BJ (cell line): ENCODE measurements around the gene C8B. TPM values are rescaled to one million over a fixed set of nuclear protein-coding genes. Genes with fewer than 3 reads are reported as not detected.

Experiments used
- CTCF ChIA-PET: fragments of 350-600 bp; formaldehyde crosslinking; extraction: SDS; loops from one replicate; lab custom pipeline; 2021; ENCODE audit warnings: antibody characterized with exemption, inconsistent platforms; lab: Yijun Ruan, JAX
- POLR2A ChIA-PET: fragments of 300-600 bp; sonication (Branson Sonifier 250); formaldehyde crosslinking; extraction: SDS; loops from one replicate; lab custom pipeline; 2021; ENCODE audit warnings: antibody characterized with exemption; lab: Charles Lee
- DNase-seq: peaks from one replicate; pipeline ENCODE4 v3.0.0-alpha.2; 2011; ENCODE audit warnings: low read depth
- H3K27me3 ChIP-seq: 2 replicates; pipeline ENCODE4 v1.6.0; 2011; ENCODE audit warnings: low read length; ENCODE audit not compliant: control insufficient read depth, insufficient read depth
- H3K36me3 ChIP-seq: 2 replicates; pipeline ENCODE4 v1.5.1; 2011; ENCODE audit warnings: low read length; ENCODE audit not compliant: control insufficient read depth, insufficient read depth
- H3K4me3 ChIP-seq: 2 replicates; pipeline ENCODE4 v1.5.1; 2011; ENCODE audit warnings: low read depth, mild to moderate bottlenecking, control low read depth, low read length
- polyA plus RNA-seq: library from polyadenylated mRNA; depleted of rRNA; stranded (reverse); fragments of >200 nt; gene quantifications from 2 replicates; pipeline ENCODE4 v1.2.3, GENCODE V29; 2011
- TF ChIP-seq, protein P1 (sequence below): IDR thresholded peaks from 2 replicates; pipeline ENCODE4 v1.5.1; 2011; ENCODE audit warnings: low read depth, mild to moderate bottlenecking, control low read depth, inconsistent platforms, low read length, moderate library complexity; ENCODE audit not compliant: insufficient read depth

C8B gene
- polyA plus RNA-seq, 1 experiment, result not detected

DNA sequence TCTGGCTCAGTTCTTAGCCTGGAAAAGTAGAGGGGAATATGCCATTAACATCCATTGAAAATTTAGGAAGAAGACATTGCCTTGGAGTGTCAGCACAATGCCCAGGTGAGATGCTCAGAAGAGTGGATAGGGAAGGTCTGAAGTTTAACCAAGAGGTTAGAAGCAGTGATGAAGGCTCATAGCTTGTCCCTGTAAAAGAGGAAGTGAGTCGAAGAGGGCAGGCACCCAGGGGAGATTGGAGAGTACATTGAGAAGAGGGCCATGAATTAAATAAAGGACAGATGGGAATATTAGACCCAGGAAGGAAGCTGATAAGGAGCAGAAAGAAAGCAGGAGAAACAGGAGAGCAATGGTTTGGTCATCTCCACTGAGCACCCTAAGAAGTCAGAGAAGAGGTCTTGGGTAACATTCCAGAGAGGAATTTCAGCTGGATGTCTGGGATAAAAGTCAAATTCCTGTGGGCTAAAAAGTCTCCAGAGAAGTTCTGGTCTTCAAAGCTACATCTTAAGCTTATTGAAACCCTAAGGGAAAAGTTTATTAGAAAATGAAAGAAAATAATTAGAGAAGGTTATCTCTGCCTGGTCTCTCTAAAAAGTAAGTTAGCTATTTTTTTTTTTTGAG is 17.3 kb downstream of the C8B start:
- ChIA-PET CTCF (interaction anchor here (0.7 kb wide), 2 partner anchors 25 to 26 kb away, joined by 3 to 5 read pairs; no protein-coding TSS in a partner anchor), POLR2A (no interaction called here)
- no peak for DNase-seq
- H3K36me3 ChIP-seq, result no peaks in the 10 kb centered on the region
- TF ChIP-seq, protein P1, sequence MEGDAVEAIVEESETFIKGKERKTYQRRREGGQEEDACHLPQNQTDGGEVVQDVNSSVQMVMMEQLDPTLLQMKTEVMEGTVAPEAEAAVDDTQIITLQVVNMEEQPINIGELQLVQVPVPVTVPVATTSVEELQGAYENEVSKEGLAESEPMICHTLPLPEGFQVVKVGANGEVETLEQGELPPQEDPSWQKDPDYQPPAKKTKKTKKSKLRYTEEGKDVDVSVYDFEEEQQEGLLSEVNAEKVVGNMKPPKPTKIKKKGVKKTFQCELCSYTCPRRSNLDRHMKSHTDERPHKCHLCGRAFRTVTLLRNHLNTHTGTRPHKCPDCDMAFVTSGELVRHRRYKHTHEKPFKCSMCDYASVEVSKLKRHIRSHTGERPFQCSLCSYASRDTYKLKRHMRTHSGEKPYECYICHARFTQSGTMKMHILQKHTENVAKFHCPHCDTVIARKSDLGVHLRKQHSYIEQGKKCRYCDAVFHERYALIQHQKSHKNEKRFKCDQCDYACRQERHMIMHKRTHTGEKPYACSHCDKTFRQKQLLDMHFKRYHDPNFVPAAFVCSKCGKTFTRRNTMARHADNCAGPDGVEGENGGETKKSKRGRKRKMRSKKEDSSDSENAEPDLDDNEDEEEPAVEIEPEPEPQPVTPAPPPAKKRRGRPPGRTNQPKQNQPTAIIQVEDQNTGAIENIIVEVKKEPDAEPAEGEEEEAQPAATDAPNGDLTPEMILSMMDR, result no peak
- no peak overlapping the region for H3K4me3 ChIP-seq
- H3K27me3 ChIP-seq, result no peaks in the 10 kb centered on the region

DNA sequence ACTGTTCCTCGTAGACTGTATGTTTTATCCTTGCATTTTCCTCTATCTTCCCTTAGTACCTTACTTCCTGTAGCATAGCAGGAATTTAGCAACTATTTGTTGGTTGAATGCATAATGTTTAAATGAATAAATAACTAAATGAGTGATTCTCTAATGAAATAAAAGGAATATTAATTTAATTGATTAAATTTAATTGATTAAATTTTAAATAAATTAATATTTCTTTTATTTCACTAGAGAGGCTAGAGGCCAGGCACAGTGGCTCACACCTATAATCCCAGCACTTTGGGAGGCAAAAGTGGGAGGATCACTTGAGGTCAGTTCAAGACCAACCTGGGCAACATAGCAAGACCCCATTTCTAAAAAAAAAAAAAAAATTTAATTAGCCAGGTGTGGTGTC is 25.8 kb downstream of the C8B start:
- POLR2A ChIA-PET, result no interaction called here

DNA sequence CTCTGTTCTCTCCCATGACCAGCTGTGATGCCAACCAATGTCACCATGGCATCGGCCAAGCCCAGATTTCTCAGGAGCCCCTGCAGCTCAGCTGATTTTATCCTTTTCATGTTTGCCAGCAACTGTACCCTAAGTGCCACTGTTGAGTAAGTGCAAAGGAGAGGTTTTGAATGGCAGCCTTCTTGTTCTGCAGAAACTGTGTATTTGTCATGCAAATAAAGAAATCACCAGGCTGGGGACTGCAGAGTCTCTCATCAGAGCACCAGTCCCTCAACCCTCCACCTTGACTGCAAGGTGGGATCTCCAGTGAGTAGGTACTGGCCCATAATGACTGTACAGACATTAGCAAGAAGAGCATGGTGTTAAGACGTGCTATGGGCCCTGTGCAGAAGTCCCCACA is 26.6 kb downstream of the C8B start:
- no peak overlapping the region for H3K4me3 ChIP-seq

More for the DNA sequence above, 25.8 kb downstream of the C8B start:
- H3K4me3 ChIP-seq, result no peak overlapping the region
- no peaks in the 10 kb centered on the region for H3K27me3 ChIP-seq
- no peaks in the 10 kb centered on the region for H3K36me3 ChIP-seq
- TF ChIP-seq, protein P1, result no peak
- CTCF ChIA-PET, result no interaction called here
- no peak for DNase-seq

DNA sequence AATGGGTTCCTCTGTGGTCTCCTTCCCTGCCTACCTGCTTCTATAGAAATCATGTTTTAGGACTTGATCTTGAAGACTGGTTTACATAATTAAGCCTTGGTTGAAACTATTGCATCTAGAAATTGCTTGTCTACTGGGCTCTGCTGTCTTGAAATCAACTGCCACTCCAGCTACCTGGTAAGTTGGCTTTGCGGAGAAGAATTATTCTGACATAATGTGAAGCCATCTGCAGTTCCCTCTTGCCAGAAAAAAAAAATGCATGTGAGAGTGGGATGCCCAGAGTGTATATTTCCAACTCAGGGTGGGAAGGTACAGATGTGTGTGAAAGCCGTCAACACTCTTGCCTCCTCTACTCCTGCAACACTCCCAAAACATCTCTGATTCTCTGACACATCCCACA is 27.2 kb downstream of the C8B start:
- POLR2A ChIA-PET, result no interaction called here
- DNase-seq, result no peak
- H3K36me3 ChIP-seq, result no peaks in the 10 kb centered on the region
- TF ChIP-seq, protein P1, result no peak
- CTCF ChIA-PET, result no interaction called here
- H3K4me3 ChIP-seq, result no peak overlapping the region
- H3K27me3 ChIP-seq, result no peaks in the 10 kb centered on the region

More for the DNA sequence above, 26.6 kb downstream of the C8B start:
- no peak for DNase-seq
- TF ChIP-seq, protein P1, result no peak
- no peaks in the 10 kb centered on the region for H3K36me3 ChIP-seq
- ChIA-PET POLR2A (no interaction called here), CTCF (no interaction called here)
- H3K27me3 ChIP-seq, result no peaks in the 10 kb centered on the region

DNA sequence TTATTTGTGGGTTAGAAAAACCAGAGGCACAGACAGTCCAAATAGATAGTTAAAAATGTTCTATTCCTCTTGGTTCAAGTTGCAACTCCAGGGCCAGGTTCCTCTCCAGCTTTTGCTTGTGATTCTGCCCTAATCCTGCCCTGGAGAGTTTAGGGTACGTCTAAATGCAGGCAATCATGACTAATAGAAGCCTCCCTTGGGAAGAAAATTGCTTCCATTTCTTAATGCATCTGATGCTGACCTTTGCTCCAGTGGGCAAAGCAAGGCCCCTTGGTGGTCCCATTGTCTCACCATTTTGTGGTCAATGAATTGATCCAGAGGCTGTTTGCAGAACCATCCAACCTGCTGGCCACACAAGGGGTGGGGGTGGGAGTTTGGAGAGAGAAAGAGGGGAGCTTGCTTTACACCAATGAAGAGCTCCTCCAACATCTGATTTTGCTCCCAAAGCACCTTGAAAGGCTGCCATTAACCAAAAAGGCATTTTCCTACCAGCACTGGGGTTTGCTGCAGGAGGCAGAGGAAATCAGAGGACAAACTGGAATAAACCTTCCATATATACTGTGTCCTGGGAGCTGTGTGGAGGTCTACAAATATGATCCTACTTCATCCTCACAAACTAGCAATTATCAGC is 31.3 kb downstream of the C8B start:
- TF ChIP-seq, protein P1, result no peak
- POLR2A ChIA-PET, result no interaction called here
- DNase-seq, result no peak
- Histone ChIP-seq H3K4me3 (no peak overlapping the region), H3K27me3 (no peaks in the 10 kb centered on the region), H3K36me3 (no peaks in the 10 kb centered on the region)
- CTCF ChIA-PET, result interaction anchor here (1.1 kb wide), 1 partner anchor 20 kb away, joined by 3 read pairs; no protein-coding TSS in a partner anchor
